Measurements from ENCODE around the gene RPL28. TPM values are rescaled to one million over a fixed set of nuclear protein-coding genes. Genes with fewer than 3 reads are reported as not detected.
"Not testable (repeated sequence)": the region's sequence is repeated elsewhere in the genome, so short reads cannot be mapped to it uniquely, and the experiment has no call there.

Gene RPL28
- total RNA-seq, 1 experiment from 2014 or later = 1,282 TPM

- no peak for DNase-seq (ENCODE audit: low spot score)
Measured at GRCh38 chr19:55391702-55392615, 6.2 kb downstream of the RPL28 start.

GRCh38 chr19:55392820-55393761 is 7.4 kb downstream of the RPL28 start:
- DNase-seq (ENCODE audit: low spot score) = no peak

GRCh38 chr19:55398200-55398925 is 12.6 kb downstream of the RPL28 start:
- no peak for DNase-seq (ENCODE audit: low spot score)

- DNase-seq (ENCODE audit: low spot score) = no peak
Measured at GRCh38 chr19:55400281-55401087, 14.8 kb downstream of the RPL28 start.

GRCh38 chr19:55401390-55401789 is 15.7 kb downstream of the RPL28 start:
- not testable (repeated sequence) for DNase-seq (ENCODE audit: low spot score)

- no peak for DNase-seq (ENCODE audit: low spot score)
Measured at GRCh38 chr19:55402509-55402908, 16.8 kb downstream of the RPL28 start.

- no peak for DNase-seq (ENCODE audit: low spot score)
Measured at GRCh38 chr19:55405638-55406037, 19.9 kb downstream of the RPL28 start.

- DNase-seq (ENCODE audit: low spot score) = no peak
Measured at GRCh38 chr19:55406091-55406825, 20.5 kb downstream of the RPL28 start.

- no peak for DNase-seq (ENCODE audit: low spot score)
Measured at GRCh38 chr19:55406826-55407549, 21.3 kb downstream of the RPL28 start.

GRCh38 chr19:55407550-55407799 is 21.7 kb downstream of the RPL28 start, which contains the start of gene UBE2S:
Gene UBE2S, minus strand, starts transcription at chr19:55407788. Its CDS starts 199 bp downstream, at chr19:55407589.
- DNase-seq (ENCODE audit: low spot score) = not testable (repeated sequence)

GRCh38 chr19:55407800-55408532 is 22.2 kb downstream of the RPL28 start:
- peak; percentile 100 for DNase-seq (ENCODE audit: low spot score)

- DNase-seq (ENCODE audit: low spot score) = no peak
Measured at GRCh38 chr19:55408533-55408872, 22.8 kb downstream of the RPL28 start.

- DNase-seq (ENCODE audit: low spot score) = not testable (repeated sequence)
Measured at GRCh38 chr19:55409179-55409578, 23.4 kb downstream of the RPL28 start.

- no peak for DNase-seq (ENCODE audit: low spot score)
Measured at GRCh38 chr19:55410168-55410567, 24.4 kb downstream of the RPL28 start.

- peak; percentile 89 for DNase-seq (ENCODE audit: low spot score)
Measured at GRCh38 chr19:55418185-55418584, 32.5 kb downstream of the RPL28 start.

- DNase-seq (ENCODE audit: low spot score) = no peak
Measured at GRCh38 chr19:55419103-55419502, 33.4 kb downstream of the RPL28 start.

GRCh38 chr19:55419624-55420236 is 34.0 kb downstream of the RPL28 start:
- no peak for DNase-seq (ENCODE audit: low spot score)

- not testable (repeated sequence) for DNase-seq (ENCODE audit: low spot score)
Measured at GRCh38 chr19:55421281-55421680, 35.5 kb downstream of the RPL28 start.

All from H4 (cell line).